Embryonic facial prominence (tissue), 1 donor: Measurements from ENCODE around the gene THBS1.

Source experiments
- DNase-seq: peaks from one replicate; pipeline ENCODE4 v3.0.0-alpha.2; 2016; ENCODE audit errors: extremely low spot score

Gene THBS1

GRCh38 chr15:39608185-39609139 is 27.6 kb downstream of the THBS1 start:
- no peak for DNase-seq

GRCh38 chr15:39609166-39609916 is 28.5 kb downstream of the THBS1 start:
- DNase-seq: no peak

- DNase-seq: no peak
Measured at GRCh38 chr15:39610665-39611064, 29.8 kb downstream of the THBS1 start.

DNA sequence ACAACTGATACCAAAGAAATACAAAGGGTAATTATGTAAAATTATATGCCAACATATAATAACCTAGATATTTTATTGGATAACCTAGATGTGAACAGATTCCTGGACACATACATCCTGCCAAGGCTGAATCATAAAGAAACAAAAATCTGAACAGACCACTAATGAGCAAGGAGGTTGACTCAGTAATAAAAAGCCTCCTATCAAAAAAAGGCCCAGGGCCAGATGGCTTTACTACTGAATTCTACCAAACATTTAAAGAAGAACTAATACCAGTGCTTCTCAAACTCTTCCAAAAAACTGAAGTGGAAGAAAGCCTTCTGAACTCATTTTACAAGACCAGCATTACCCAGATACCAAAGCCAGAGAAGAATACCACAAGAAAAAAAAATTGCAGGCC is 32.4 kb downstream of the THBS1 start:
- no peak for DNase-seq

DNA sequence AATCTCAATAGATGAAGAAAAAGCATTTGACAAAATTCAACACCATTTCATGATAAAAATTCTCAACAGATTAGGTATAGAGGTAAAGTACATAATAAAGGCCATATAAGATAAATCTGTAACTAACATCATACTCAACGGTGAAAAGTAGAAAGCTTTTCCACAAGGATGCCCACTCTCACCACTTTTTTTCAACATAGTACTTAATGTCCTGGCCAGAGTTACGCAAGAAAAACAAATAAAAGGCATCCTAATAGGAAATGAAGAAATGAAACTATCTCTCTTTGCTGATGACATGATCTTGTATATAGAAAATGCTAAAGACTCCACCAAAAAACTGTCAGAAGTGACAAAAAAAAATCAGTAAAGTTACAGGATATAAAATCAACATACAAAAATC is 33.0 kb downstream of the THBS1 start:
- no peak for DNase-seq

DNA sequence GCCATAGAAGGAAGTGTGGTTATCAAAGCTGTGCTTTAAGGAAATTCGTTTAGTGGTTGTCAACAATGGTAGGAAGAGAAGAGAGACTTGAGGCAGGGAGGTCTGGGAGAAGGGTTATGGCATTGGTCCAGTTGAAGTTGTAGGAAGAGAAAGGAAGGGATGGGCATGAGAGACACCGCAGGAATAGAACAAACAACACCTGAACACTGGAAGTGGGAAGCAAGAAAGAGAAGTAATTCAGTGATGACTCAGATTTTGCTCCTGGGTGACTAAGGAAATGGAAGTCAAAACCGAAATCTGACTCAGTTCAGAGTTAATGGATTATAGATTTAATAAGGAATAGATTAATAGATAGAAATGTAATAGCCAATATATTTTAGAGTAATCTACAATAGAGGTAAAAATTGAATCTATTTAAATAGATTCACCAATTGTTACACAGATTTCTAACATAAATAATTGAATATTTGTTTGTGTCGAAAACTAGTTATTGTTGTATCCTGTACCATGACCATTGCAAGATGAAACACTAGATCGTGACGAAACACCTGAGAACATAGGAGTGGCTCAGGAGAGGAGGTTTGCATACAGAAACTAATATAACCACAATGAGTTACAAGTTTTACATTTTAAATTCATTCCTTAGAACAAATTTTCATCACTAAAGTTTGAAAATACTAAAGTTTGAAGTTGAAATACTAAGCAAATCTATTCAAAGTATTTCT is 36.0 kb downstream of the THBS1 start:
- DNase-seq: no peak

- DNase-seq: no peak
Measured at GRCh38 chr15:39618063-39618823, 37.4 kb downstream of the THBS1 start.

- no peak for DNase-seq
Measured at GRCh38 chr15:39621210-39621609, 40.3 kb downstream of the THBS1 start.

DNA sequence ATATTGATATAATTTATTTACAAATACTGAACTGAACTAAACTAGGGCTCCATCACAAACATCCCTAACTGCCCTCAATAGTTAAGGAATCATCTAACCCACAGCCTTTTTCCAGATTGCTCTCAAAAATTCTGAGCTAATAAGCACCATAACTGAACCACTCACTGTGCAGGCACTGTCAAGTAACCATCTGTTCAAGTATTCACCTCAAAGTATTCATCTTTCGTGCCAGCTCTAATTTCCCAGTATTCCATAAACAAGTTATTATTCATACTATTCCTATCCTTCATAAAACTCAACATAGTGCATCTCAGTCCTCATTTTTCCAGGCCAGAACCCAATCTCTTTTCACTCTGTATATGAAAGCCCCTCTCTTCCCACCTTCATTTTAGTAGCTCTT is 41.1 kb downstream of the THBS1 start:
- no peak for DNase-seq

DNA sequence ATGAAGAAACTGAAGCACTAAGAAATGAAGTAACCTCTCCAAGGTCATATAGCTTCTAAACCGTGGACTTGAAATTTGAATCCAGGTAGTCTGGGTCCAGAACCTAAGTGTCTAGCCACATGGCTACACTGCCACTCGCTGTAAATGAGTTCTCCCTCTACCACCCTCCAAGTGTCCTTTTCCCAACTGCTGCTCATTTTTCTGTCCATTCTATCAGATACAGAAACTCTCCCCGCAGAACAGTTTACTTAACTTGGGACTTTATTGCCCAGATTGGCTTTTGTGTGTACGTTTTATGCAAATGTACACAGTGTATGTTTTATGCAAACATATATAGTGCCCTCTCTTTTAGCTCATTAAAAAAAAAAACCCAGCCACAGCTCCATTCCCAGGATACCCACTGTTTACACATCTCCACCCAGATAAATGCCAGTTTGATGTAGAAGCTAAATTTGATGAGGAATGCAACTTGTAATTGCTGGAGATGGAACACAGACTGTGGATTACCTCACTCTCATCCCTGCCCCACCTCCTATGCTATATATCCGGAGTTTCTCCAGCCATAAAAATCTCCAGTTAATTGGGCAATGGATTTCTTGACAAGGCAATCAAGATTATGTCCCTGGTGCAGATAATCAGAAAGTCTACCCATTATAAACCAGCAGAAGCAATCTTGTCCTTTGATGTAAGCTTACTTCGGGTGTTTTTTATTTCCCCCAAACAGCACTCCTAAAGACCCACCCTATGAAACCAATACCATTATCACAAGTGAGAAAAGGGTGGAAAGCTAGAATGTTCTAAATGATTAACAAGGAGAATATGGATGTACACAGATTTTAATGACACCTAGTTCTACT is 42.0 kb downstream of the THBS1 start:
- DNase-seq: no peak

- no peak for DNase-seq
Measured at GRCh38 chr15:39623529-39623931, 42.7 kb downstream of the THBS1 start.

- DNase-seq: no peak
Measured at GRCh38 chr15:39624806-39625205, 43.9 kb downstream of the THBS1 start.

DNA sequence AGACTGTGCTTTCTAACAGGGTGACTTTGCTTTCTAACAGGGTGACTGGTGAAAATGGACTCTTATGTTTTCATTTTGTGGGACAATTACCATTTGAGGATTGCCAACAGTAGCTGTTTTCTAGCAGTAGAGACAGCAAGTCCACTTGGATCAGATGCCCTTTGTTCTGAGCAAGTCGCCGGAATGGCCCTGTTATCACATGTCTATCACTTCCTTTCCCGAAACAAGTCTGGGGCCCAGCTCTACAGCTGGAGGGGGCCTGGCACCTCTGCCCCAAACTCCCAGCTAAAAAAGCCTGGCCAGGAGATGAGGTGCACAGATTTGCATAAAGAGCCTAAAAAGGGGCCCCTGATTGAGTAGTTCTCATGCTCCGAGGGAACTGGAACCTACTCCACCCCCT is 44.6 kb downstream of the THBS1 start:
- no peak for DNase-seq

DNA sequence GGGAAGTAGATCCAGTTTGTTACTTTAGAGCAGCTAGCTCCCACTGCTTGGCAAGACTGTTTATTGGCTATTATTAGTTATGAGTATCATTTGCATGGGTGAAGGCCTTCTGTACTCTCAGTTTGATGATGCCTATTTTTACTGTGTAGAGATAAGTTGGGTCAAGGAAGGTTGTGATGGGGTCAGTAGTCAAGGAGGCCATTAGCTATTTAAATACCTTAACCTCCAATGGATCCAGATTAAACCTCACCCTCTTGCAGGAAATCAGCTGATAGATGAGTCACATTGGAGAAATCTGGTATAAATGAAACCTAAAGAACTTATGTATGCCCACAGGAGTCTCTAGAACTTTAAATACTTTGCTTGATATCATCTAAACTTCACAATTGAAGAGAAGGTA is 45.0 kb downstream of the THBS1 start:
- DNase-seq: no peak

- no peak for DNase-seq
Measured at GRCh38 chr15:39627451-39628143, 46.7 kb downstream of the THBS1 start.

DNA sequence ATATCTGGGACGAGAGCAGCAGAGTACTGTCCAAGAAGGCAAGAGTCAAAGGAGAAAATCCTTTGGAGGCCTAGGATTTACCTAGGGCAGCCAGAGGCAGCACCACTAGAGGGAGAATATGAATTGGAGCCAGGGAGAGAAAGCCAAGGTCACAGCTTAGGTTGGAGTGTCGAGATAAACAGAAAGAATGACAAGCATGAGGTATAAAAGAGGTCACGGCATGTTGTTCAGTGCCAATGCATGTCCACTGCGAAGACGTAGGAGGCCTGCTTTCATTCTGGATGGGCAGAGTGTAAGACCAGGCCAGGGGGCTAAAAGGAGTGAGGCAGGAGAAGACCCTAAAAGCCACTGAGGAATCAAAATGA is 47.2 kb downstream of the THBS1 start:
- DNase-seq: no peak

GRCh38 chr15:39628546-39629257 is 47.8 kb downstream of the THBS1 start:
- DNase-seq: no peak

- DNase-seq: no peak
Measured at GRCh38 chr15:39629371-39629770, 48.5 kb downstream of the THBS1 start.

- DNase-seq: no peak
Measured at GRCh38 chr15:39629906-39630305, 49.0 kb downstream of the THBS1 start.
